M059J (cell line): ENCODE measurements around the gene EXPH5. TPM values are rescaled to one million over a fixed set of nuclear protein-coding genes. Genes with fewer than 3 reads are reported as not detected.
"Not testable (repeated sequence)": the region's sequence is repeated elsewhere in the genome, so short reads cannot be mapped to it uniquely, and the experiment has no call there.

Source experiments
- DNase-seq: peaks from one replicate; pipeline ENCODE4 v3.0.0-alpha.2; 2012; ENCODE audit warnings: low read depth
- total RNA-seq: library from RNA; depleted of rRNA; stranded (reverse); fragments of >200 nt; shearing (Covaris generic); gene quantifications from 2 replicates; pipeline ENCODE4 v1.2.3, GENCODE V29; 2014

EXPH5 gene
- total RNA-seq, 1 experiment from 2014 or later: 2.3 TPM

- DNase-seq: peak; percentile 57
Observed at GRCh38 chr11:108601150-108601549, 7.6 kb upstream of the EXPH5 start.

GRCh38 chr11:108599978-108600377 lies 6.4 kb upstream of the EXPH5 start:
- no peak for DNase-seq

GRCh38 chr11:108597736-108598355 lies 4.3 kb upstream of the EXPH5 start:
- no peak for DNase-seq

DNA sequence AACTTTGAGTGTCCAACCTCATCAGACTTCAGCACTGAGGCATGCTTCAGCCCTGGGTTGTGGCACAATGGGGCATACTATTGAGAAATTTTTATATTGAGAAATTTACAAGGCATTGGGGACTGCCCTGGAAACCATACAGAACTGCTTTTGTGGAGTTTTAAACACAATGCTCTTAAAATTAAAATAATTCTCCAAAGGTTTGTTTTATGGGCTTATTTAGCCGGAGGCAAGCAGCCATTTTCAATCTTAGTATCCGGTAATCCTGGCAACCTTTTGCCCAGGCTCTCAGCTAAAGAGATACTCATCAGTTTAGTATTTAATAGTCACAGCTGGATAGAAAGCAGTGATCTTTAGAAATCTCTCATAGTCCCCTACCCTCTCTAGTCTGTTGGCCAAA lies 3.1 kb upstream of the EXPH5 start:
- DNase-seq: peak; percentile 31

DNA sequence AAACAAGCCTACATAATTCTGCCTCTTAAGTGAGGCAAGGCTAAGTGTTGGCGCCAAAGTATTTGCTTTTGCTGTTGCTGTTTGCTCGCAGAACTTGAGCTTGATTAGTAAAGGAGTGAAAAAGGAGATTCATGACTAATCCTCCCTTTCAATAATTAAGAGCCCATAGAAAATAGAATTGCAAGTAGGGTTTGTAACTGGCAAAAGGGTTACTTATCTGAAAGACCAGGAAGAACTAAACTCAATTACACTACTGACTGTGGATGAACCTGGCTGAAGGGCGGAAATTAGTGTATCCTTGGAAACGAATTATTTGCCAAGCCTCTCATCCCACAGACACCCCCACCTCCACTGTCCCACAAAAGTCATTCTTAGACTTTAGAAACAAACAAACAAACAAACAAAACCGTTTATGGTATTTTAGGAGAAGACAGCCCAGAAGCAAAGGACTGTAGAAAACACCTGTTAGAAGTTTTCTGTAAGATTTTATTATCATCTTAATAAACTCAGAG lies 411 bp upstream of the EXPH5 start:
- no peak for DNase-seq

- DNase-seq: peak; percentile 23
Observed at GRCh38 chr11:108592591-108593213, 866 bp downstream of the EXPH5 start.

- no peak for DNase-seq
Observed at GRCh38 chr11:108591893-108592292, 1.7 kb downstream of the EXPH5 start.

GRCh38 chr11:108589136-108589535 lies 4.4 kb downstream of the EXPH5 start:
- no peak for DNase-seq

GRCh38 chr11:108588287-108588686 lies 5.3 kb downstream of the EXPH5 start:
- DNase-seq: no peak

- DNase-seq: no peak
Observed at GRCh38 chr11:108587109-108587508, 6.5 kb downstream of the EXPH5 start.

DNA sequence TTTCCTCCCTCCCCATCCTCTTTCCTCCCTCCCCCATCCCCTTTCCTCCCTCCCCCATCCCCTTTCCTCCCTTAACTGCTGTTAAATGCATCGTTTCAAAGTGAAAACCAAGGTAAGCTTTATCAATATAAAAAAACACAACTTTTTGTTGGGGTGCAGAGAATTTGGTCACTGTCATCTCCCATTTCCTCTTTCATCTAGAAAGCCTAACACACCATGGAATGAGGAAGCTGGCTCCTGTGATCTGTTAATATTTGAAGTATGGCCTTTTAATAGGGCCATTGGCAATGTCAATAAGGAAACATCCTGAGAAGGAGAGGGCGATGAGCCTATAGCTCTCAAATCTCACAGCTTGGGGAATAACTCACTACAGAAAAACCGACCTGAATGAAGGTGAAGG lies 7.0 kb downstream of the EXPH5 start:
- no peak for DNase-seq

GRCh38 chr11:108586185-108586584 lies 7.4 kb downstream of the EXPH5 start:
- not testable (repeated sequence) for DNase-seq

- DNase-seq: no peak
Observed at GRCh38 chr11:108584973-108585372, 8.6 kb downstream of the EXPH5 start.

GRCh38 chr11:108580645-108581044 lies 12.9 kb downstream of the EXPH5 start:
- DNase-seq: no peak

DNA sequence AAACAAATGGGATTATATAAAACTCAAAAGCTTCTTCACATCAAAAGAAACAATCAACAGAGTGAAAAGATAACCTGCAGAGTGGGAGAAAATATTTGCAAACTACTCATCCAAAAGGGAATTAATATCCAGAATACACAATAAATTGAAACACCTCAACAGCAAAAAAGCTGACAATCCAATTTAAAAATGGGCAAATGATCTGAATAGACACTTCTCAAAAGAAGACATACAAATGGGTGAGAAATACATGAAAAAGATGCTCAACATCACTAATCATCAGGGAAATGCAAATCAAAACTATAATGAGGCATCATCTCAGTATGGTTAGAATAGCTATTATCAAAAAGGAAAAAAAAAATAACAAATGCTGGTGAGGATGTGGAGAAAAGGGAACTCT lies 13.5 kb downstream of the EXPH5 start:
- DNase-seq: no peak

- no peak for DNase-seq
Observed at GRCh38 chr11:108576523-108576922, 17.0 kb downstream of the EXPH5 start.

DNA sequence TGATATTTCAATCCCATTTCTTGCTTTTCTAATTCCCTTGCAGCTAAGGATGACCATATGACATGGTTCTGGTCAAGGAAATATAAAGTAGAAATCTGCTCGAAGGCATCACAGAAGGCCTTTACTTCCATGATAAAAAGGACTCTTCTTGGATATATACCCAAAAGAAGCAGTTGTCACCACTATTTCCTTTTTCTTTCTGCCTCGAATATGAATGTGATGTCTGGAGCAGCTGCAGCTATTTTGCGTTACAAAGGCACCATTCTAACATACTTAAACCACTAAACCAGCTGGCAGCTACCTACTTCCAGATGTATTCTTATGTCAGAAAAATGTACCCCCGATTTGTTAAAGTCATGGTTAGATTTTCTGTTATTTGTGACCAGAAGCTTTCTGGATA lies 18.9 kb downstream of the EXPH5 start:
- no peak for DNase-seq

- peak; percentile 67 for DNase-seq
Observed at GRCh38 chr11:108571001-108571400, 22.6 kb downstream of the EXPH5 start.

- no peak for DNase-seq
Observed at GRCh38 chr11:108569896-108570295, 23.7 kb downstream of the EXPH5 start.

- no peak for DNase-seq
Observed at GRCh38 chr11:108568195-108568858, 25.2 kb downstream of the EXPH5 start.

DNA sequence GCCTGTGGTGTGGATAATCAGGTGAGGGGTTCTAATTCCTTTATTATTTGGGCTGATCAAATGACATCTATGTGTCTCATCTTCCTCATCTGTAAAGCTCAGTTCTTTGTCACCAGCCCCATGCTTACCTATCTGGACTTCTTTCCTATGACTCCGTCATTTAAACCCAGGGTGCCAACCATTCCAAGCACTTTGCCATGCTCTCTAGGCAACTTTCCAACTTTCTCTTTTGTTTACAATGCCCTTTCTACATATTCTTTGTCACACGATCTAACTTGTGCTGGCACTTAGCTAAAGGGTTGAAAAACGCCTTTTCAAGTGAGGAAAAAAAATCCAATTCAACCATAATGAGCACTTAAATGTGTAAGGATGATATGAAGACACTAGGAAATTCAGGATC lies 27.9 kb downstream of the EXPH5 start:
- peak; percentile 20 for DNase-seq

DNA sequence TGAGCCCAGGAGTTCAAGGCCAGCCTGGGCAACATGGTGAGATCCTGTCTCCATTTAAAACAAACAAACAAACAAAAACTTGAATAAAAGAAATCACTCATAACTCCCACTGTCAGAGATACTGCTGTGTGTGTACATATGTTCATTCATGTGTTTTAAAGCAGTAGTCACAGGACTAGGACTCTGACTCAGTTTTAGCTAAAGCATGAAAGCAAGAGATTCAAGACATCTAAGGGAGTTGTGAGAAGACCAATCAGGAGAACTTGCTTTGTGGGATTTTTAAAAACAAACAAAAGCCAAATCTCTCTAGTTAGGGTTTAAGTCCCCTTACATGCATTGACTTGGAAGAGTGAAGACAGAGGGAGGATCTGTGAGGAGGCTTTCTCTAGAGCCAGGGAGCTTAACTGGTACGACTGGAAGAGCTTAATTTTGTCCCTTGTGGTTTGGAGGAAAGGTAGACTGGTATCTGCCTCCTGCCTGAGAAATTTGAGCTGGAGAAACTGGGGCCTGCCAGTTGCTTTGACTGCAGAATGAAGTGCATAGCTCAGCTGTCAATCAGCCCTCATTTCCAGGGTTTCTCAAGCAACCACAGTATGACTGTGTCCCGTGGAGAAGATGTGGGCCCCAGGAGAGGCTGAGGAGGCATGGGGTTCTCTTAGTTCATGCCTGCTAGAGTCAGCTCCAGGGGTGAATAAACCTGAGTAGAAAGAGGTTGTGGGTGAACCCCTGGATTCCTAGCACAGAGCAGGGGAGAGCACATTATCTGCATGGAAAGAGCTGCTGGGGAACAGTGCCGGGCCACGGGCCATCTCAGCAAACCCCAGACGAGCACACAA lies 30.6 kb downstream of the EXPH5 start:
- DNase-seq: peak; percentile 76
